Left ventricle myocardium inferior (tissue), 1 donor: ENCODE measurements around the gene SH3BGR. TPM values are rescaled to one million over a fixed set of nuclear protein-coding genes. Genes with fewer than 3 reads are reported as not detected.
A peak's percentile ranks its signal among the peaks of the same experiment; 100 is the strongest.
"Not testable (repeated sequence)": the region's sequence is repeated elsewhere in the genome, so short reads cannot be mapped to it uniquely, and the experiment has no call there.

Experiments used
- DNase-seq: peaks from one replicate; pipeline ENCODE4 v3.0.0-alpha.2; 2020
- H3K27ac ChIP-seq: fragments of 200-600 bp; replicated peaks from 2 replicates; pipeline ENCODE4 v1.8.0; 2021
- H3K27me3 ChIP-seq: fragments of 200-600 bp; 2 replicates; pipeline ENCODE4 v1.8.0; 2021; ENCODE audit warnings: low read depth
- H3K36me3 ChIP-seq: fragments of 200-600 bp; 2 replicates; pipeline ENCODE4 v1.8.0; 2021
- H3K4me1 ChIP-seq: fragments of 200-600 bp; 2 replicates; pipeline ENCODE4 v1.8.0; 2021
- H3K4me3 ChIP-seq: fragments of 200-600 bp; 2 replicates; pipeline ENCODE4 v1.8.0; 2021; ENCODE audit warnings: mild to moderate bottlenecking, moderate library complexity
- H3K9me3 ChIP-seq: fragments of 200-600 bp; replicated peaks from 2 replicates; pipeline ENCODE4 v1.8.0; 2021
- intact Hi-C: fragments of 100-400 bp; cut with micrococcal nuclease; formaldehyde crosslinking; loops from one replicate; pipeline ENCODE4 v1.11.0; 2022
- long read RNA-seq: library from polyadenylated mRNA; unstranded; transcript quantifications from one replicate; pipeline ENCODE4 v2.0.0, GENCODE V29; 2021
- total RNA-seq: library from RNA; stranded (reverse); fragmentation: NEBNext Ultra II Directional; extraction: Animal tissue kit (Norgen Biotek cat#: 25700); gene quantifications from one replicate; pipeline ENCODE4 v1.2.1, GENCODE V29; 2021
- TF ChIP-seq, protein P1 (sequence below): fragments of 200-600 bp; IDR thresholded peaks from 2 replicates; pipeline ENCODE4 v1.8.0; 2021; ENCODE audit warnings: antibody characterized with exemption, mild to moderate bottlenecking, borderline replicate concordance
- donor health status: DM: no; HTN: yes; CAD: no; lungs with severe emphysema.

SH3BGR gene
- total RNA-seq, result 103 TPM
- long read RNA-seq, transcript SH3BGR-201 (7 exons, 1,251 nt), result major isoform, 43 of 56 reads
- long read RNA-seq, partial matches to known transcripts, result 1 of 56 reads
- long read RNA-seq, other reads (novel, unspliced or antisense), result 6 of 56 reads

DNA sequence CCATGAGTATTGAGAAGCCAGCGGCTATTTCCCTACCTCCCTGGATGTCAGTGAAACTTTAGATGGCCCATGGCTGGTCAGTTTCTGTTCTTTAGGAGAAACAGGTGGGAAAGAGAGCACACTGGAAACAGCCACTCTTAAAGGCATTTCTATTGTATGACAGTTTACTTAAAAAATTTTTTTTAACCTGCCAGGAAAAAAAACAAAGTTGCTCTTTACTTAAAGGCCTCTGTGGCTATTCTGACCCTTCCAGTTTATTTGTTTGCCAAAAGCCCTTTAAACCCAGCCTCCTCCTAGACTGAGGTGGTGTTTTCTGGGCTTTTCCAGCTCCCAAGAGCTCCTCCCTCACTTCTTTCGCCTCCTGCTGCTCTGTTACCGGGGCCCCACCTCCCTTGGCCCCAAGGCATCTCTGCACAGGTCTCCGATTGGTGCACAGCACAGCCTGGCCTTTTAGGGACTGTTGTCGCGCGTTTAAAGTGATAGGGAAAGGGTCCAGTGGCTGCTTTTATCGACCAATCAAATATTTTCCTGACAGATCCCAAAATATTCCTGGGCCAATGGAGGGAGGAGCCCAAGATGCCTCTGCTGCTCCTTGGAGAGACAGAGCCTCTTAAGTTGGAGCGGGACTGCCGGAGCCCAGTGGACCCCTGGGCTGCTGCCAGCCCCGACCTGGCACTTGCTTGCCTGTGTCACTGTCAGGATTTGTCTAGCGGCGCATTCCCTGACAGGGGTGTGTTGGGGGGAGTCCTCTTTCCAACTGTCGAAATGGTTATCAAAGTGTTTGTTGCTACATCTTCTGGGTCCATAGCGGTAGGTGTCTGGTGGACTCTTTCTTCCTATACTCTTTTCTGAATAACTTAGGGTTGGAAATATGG, at the start of gene SH3BGR:
Gene SH3BGR (plus strand): TSS at position 639 of the 875 bp plus-strand sequence. CDS start 127 bp downstream, at position 766.
- no peaks in the 10 kb centered on the region for H3K9me3 ChIP-seq
- H3K36me3 ChIP-seq, result no peaks in the 10 kb centered on the region
- peak; percentile 73 for DNase-seq
- TF ChIP-seq, protein P1, sequence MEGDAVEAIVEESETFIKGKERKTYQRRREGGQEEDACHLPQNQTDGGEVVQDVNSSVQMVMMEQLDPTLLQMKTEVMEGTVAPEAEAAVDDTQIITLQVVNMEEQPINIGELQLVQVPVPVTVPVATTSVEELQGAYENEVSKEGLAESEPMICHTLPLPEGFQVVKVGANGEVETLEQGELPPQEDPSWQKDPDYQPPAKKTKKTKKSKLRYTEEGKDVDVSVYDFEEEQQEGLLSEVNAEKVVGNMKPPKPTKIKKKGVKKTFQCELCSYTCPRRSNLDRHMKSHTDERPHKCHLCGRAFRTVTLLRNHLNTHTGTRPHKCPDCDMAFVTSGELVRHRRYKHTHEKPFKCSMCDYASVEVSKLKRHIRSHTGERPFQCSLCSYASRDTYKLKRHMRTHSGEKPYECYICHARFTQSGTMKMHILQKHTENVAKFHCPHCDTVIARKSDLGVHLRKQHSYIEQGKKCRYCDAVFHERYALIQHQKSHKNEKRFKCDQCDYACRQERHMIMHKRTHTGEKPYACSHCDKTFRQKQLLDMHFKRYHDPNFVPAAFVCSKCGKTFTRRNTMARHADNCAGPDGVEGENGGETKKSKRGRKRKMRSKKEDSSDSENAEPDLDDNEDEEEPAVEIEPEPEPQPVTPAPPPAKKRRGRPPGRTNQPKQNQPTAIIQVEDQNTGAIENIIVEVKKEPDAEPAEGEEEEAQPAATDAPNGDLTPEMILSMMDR, result no peak
- no peaks in the 10 kb centered on the region for H3K27me3 ChIP-seq
- peak within 1 kb of the TSS; percentile 65 for H3K4me3 ChIP-seq
- peaks cover 54% of the 10 kb centered on the region for H3K4me1 ChIP-seq
- intact Hi-C loops, result no loop called here
- H3K27ac ChIP-seq, result peak within 1 kb of the TSS; percentile 87

DNA sequence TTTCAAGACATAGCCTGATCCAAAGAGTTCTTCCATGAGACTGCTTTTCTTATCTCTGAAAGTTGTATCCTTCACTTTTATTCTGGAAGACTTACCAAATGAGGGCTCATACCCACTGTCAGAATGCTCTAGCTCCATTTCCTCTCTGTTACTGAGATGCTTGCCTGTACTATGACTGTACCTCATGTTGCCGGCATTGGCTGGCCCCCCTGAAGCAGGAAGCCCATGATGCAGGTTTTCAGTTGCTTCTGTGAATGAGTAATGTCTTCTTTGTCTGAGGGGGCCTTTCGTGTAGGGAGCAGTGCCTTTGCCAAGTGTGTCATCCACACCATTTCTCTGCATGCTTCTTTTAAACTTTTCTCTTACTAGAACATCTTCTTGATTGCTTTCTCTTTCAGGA, 45.7 kb upstream of the SH3BGR start:
- DNase-seq, result no peak

DNA sequence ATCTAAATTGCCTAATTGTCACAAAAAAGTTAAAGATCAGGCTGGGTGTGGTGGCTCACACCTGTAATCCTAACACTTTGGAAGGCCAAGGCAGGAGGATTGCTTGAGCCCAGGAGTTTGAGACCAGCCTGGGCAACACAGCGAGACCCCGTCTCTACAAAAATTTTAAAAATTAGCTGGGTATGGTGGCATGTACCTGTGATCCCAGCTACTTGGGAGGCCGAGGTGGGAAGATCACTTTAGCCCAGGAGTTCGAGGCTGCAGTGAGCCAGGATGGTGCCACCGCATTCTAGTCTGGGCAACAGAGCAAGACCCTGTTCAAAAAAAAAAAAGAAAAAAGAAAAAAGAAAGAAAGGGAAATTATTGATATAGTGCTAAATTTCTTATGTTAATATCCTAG, 32.6 kb upstream of the SH3BGR start:
- DNase-seq, H3K36me3 ChIP-seq, H3K4me3 ChIP-seq, H3K27me3 ChIP-seq, H3K9me3 ChIP-seq, intact Hi-C loops, H3K4me1 ChIP-seq, H3K27ac ChIP-seq: not testable (repeated sequence)

More for the DNA sequence above, 45.7 kb upstream of the SH3BGR start:
- TF ChIP-seq, protein P1, result no peak
- Histone ChIP-seq H3K27me3 (no peaks in the 10 kb centered on the region), H3K36me3 (peaks cover 27% of the 10 kb centered on the region), H3K4me3 (no peak overlapping the region), H3K4me1 (no peaks in the 10 kb centered on the region), H3K27ac (no peak overlapping the region), H3K9me3 (peaks cover 6% of the 10 kb centered on the region)
- intact Hi-C loops, result no loop called here

DNA sequence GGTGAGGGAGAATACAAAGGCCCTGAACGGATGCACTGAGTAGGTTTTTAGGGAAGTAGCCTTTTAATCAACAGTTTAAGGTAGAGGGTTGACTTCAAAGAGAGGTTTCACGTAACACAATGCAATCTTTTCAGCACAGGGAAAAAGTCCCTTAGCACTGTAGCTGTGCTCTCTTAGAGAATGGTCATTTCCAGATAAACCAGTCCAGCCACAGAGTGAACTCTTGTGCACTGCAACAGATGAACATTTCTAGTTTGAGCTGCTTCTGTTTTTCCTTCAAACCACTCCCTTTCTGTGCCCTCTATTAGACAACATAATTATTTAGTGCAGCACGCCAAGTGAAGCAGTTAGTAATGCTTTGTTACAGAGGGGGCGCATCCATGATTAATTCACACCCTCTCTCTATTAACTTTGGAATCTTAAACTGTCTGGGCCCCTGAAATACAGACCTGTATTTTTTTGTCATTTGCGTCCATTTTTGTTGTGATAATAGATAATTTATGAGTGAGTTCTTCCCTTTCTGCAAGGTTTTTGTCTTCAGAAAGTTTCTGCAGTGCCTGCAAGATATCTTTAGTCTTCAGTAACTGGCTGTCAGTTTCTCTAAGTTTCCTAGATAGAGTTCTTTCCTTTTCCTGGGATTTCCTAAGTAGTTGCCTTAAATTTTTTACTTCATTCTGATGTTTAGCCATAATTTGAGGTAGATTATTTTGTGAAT, 29.1 kb upstream of the SH3BGR start:
- Histone ChIP-seq H3K4me1 (no peaks in the 10 kb centered on the region), H3K4me3 (no peak overlapping the region), H3K27me3 (no peaks in the 10 kb centered on the region), H3K36me3 (no peaks in the 10 kb centered on the region), H3K9me3 (no peaks in the 10 kb centered on the region), H3K27ac (no peak overlapping the region)
- DNase-seq, result no peak
- TF ChIP-seq, protein P1, result no peak
- intact Hi-C loops, result no loop called here

DNA sequence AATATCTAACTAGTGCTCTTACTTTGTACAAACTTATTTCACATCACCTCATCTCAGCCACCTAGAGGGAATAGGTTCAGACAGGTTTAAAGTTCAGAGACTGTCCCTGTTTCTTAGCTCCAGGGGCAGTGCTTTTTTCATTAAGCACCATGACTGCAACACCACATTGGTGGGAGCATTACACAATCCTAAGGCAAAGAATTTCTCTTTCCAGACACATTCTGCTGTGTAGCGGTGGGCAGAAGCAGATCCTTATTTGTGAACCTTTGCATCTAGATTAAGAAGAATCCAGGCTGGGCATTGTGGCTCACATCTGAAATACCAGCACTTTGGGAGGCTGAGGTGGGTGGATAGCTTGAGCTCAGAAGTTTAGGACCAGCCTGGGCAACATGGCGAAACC, 22.3 kb upstream of the SH3BGR start:
- H3K4me1 ChIP-seq, result no peaks in the 10 kb centered on the region
- H3K36me3 ChIP-seq, result no peaks in the 10 kb centered on the region
- TF ChIP-seq, protein P1, result no peak
- H3K27me3 ChIP-seq, result no peaks in the 10 kb centered on the region
- H3K27ac ChIP-seq, result no peak overlapping the region
- no peak for DNase-seq
- intact Hi-C loops, result no loop called here
- H3K4me3 ChIP-seq, result no peak overlapping the region
- H3K9me3 ChIP-seq, result no peaks in the 10 kb centered on the region
